ENCODE measurements around the gene AACS. TPM values are rescaled to one million over a fixed set of nuclear protein-coding genes. Genes with fewer than 3 reads are reported as not detected.

AACS gene
- total and polyA plus RNA-seq, 2 of the 8 experiments (the other 6 are each of a cell fraction or from before 2014, with no cell fraction given): 51.9 to 52.4 TPM

DNA sequence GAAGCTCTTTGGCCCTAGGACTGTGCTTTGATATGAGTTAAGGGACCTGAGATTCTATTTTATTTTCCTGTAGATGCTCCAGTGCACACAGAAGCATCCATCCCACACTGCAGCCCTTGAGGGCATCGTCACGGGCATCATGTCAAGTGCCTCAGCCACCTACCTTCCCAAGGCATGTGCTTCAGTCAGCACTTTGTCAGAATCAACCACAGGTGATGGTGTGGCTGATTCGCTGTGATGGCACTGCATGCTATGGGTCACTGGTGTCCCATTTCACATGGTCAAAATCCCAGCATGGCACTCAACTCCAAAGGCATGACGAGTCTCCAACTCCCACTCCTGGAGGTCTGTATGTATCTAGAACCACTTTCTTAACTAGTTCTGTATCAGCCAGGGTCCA, 100.8 kb downstream of the AACS start:
- TF ChIP-seq NANOG (IDR thresholded peaks at IDR 0.05; ENCODE audit: insufficient read depth, low read depth, low read length, poor library complexity, severe bottlenecking) (no peak), CBX5 (IDR thresholded peaks at IDR 0.05; ENCODE audit: low read depth, low read length) (no peak), TEAD4 (IDR thresholded peaks at IDR 0.05; ENCODE audit: low read depth, low read length) (no peak), POLR2A (IDR thresholded peaks at IDR 0.05; ENCODE audit: control extremely low read depth in 1 of 2, low read depth in 2 of 2, low read length in 2 of 2) (no peak), CBX8 (IDR thresholded peaks at IDR 0.05; ENCODE audit: borderline replicate concordance, low read depth, low read length) (no peak), SIX5 (IDR thresholded peaks at IDR 0.05; ENCODE audit: low read depth, low read length) (no peak), SRF (IDR thresholded peaks at IDR 0.05; ENCODE audit: low read depth, low read length) (no peak), SUZ12 (IDR thresholded peaks at IDR 0.05; ENCODE audit: low read length) (no peak), PHF8 (conservative IDR thresholded peaks at IDR 0.05; ENCODE audit: low read depth, low read length) (no peak), SIRT6 (IDR thresholded peaks at IDR 0.05; ENCODE audit: low read length) (no peak), SP1 (IDR thresholded peaks at IDR 0.05; ENCODE audit: low read depth, low read length) (no peak), TAF1 (IDR thresholded peaks at IDR 0.05; ENCODE audit: low read depth, low read length) (no peak)
- Histone ChIP-seq H2BK15ac (ENCODE audit: low read length) (no peak overlapping the region), H3K4me2 (ENCODE audit: insufficient read depth in 1 of 2, low read depth in 2 of 2, low read length in 2 of 2) (no peak overlapping the region), H3K18ac (ENCODE audit: extremely low read depth, low read length) (no peak overlapping the region), H3K27ac (ENCODE audit: low read depth, low read length) (no peak overlapping the region), H3K4ac (replicated peaks; ENCODE audit: insufficient read length, low read depth, low read length) (no peak overlapping the region), H3K79me1 (ENCODE audit: low read depth, low read length) (no peaks in the 10 kb centered on the region; the same call in 1 of the 2 replicates), H3K9ac (replicated peaks in 1 of 4; ENCODE audit: extremely low read depth in 1 of 4, low read depth in 3 of 4, low read length in 3 of 4) (no peak overlapping the region), H3K36me3 (ENCODE audit: control insufficient read depth in 2 of 4, insufficient read depth in 4 of 4, low read length in 3 of 4) (no peaks in the 10 kb centered on the region), H3K56ac (replicated peaks; ENCODE audit: insufficient read length, low read depth, low read length) (no peak overlapping the region), H3K9me3 (ENCODE audit: insufficient read depth in 2 of 2, low read depth in 1 of 2, low read length in 1 of 2) (peaks cover 0 to 3% of the 10 kb centered on the region in 2 experiments; a peak in 1 of 4 replicates), H2AFZ (ENCODE audit: low read length) (no peak overlapping the region), H3K23me2 (ENCODE audit: low read depth, low read length) (no peaks in the 10 kb centered on the region), H2AK5ac (ENCODE audit: low read depth, low read length) (0 out of 2 replicates have a peak overlapping the region, but pooled peaks have one; percentile 65), H2BK5ac (ENCODE audit: low read depth, low read length) (no peak overlapping the region), H3K4me1 (replicated peaks in 1 of 4; ENCODE audit: control insufficient read depth in 3 of 4, insufficient read depth in 4 of 4, low read length in 3 of 4) (no peaks in the 10 kb centered on the region), H4K91ac (replicated peaks; ENCODE audit: insufficient read length, low read length) (no peak overlapping the region), H4K5ac (ENCODE audit: insufficient read length, low read depth, low read length) (no peak overlapping the region), H2BK12ac (ENCODE audit: low read depth, low read length) (peak overlapping the region; percentile 60; the same call in 1 of the 2 replicates), H3K4me3 (ENCODE audit: extremely low read depth in 1 of 4, insufficient read depth in 2 of 4, low read depth in 3 of 4, low read length in 4 of 4) (no peak overlapping the region), H2BK120ac (replicated peaks; ENCODE audit: low read depth, low read length) (no peak overlapping the region), H3K14ac (ENCODE audit: insufficient read length) (no peak overlapping the region), H3K27me3 (replicated peaks in 1 of 4; ENCODE audit: control insufficient read depth in 3 of 4, extremely low read depth in 1 of 4, insufficient read depth in 3 of 4, low read length in 3 of 4) (no peaks in the 10 kb centered on the region), H3K79me2 (ENCODE audit: control insufficient read depth in 1 of 2, insufficient read depth in 2 of 2, low read length in 2 of 2) (no peaks in the 10 kb centered on the region), H3K23ac (ENCODE audit: insufficient read length) (no peak overlapping the region), H4K8ac (ENCODE audit: extremely low read depth, insufficient read depth, low read length) (no peak overlapping the region), H2BK20ac (ENCODE audit: low read length) (no peak overlapping the region), H4K20me1 (replicated peaks in 1 of 2; ENCODE audit: control insufficient read depth in 1 of 2, insufficient read depth in 2 of 2, low read length in 2 of 2) (no peaks in the 10 kb centered on the region)
- no peak for FAIRE-seq
- 90% methylated on average over 4 of the region's 4 CpGs; no CpG with 5 or more reads in 1 of the 2 experiments for WGBS, 2 experiments (ENCODE audit: extremely low coverage in 1 of 2, insufficient coverage in 1 of 2, insufficient read length in 1 of 2, insufficient replicate concordance in 2 of 2, low coverage in 1 of 2, low lambda C conversion rate in 2 of 2, missing lambda C conversion rate in 1 of 2)
- ChIA-PET POLR2A (ENCODE audit: partially characterized antibody) (no interaction called here), CTCF (ENCODE audit: partially characterized antibody) (interaction anchor here (0.7 to 1.3 kb wide), 2 partner anchors 13 to 81 kb away, joined by 3 to 4 read pairs; no protein-coding TSS in a partner anchor)
- no peak for DNase-seq (ENCODE audit: low read depth in 1 of 2, low spot score in 2 of 2)

Measured in H1 (cell line).